ENCODE measurements around the gene SLC25A10.

The SLC25A10 gene

DNA sequence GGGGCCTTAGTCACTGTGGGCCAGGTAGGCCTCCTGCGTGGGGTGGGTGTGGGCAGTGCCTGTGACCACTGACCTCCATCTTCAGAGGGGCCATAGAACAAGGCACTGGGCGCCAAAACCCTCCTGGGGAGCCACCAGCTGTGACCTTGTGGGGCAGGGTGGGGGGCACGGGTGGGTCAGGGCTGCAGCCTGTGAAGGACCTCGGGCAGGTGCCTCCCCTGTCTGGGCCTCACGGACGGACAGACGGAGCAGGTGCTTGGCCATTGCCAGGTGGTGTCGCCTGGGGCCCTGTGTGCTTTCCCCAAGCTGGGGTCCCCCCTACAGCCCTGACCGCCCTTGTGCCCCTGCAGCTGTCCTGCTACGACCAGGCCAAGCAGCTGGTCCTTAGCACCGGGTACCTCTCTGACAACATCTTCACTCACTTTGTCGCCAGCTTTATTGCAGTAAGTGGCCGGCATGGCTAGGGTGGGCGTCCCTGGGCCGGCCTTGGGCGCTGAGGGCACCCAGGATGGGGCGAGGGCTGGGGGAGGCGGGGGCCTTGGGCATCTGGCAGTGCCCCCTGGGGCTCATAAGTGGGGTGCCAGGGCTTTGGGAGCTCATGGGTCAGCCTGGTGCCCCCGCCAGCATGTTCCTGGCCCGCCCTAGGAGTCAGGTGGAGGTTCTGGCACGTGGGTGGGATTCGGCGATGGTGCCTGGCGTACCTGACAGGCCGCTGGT, 5.1 kb downstream of the SLC25A10 start:
- TF ChIP-seq, protein P1, sequence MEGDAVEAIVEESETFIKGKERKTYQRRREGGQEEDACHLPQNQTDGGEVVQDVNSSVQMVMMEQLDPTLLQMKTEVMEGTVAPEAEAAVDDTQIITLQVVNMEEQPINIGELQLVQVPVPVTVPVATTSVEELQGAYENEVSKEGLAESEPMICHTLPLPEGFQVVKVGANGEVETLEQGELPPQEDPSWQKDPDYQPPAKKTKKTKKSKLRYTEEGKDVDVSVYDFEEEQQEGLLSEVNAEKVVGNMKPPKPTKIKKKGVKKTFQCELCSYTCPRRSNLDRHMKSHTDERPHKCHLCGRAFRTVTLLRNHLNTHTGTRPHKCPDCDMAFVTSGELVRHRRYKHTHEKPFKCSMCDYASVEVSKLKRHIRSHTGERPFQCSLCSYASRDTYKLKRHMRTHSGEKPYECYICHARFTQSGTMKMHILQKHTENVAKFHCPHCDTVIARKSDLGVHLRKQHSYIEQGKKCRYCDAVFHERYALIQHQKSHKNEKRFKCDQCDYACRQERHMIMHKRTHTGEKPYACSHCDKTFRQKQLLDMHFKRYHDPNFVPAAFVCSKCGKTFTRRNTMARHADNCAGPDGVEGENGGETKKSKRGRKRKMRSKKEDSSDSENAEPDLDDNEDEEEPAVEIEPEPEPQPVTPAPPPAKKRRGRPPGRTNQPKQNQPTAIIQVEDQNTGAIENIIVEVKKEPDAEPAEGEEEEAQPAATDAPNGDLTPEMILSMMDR (IDR thresholded peaks at IDR 0.05; ENCODE audit: insufficient read depth, low read length, missing control alignments), result no peak
- ChIA-PET POLR2A (no interaction called here), CTCF (no interaction called here)

DNA sequence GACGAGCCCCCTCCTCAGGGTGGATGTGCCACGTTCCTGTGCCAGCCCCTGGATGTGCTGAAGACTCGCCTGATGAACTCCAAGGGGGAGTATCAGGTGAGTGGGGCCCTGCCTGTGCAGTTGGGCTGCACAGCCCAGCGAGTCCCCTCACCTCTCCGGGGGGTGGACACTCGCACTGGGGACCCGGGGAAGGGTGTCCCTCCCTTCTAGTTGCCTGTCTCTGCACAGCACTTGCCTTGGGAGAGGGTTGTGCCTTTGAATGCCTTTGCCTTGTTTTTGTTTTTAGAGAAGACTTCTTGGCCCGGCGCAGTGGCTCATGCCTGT, 5.6 kb downstream of the SLC25A10 start:
- TF ChIP-seq, protein P1 (IDR thresholded peaks at IDR 0.05; ENCODE audit: insufficient read depth, low read length, missing control alignments), result no peak
- CTCF ChIA-PET, result no interaction called here
- H3K4me3 ChIP-seq (ENCODE audit: low read depth, low read length), result no peak overlapping the region
- POLR2A ChIA-PET, result no interaction called here
- no peak for DNase-seq (ENCODE audit: low read depth, low spot score)

More for the DNA sequence above, 5.1 kb downstream of the SLC25A10 start:
- no peak overlapping the region for H3K4me3 ChIP-seq (ENCODE audit: low read depth, low read length)
- no peak for DNase-seq (ENCODE audit: low read depth, low spot score)

DNA sequence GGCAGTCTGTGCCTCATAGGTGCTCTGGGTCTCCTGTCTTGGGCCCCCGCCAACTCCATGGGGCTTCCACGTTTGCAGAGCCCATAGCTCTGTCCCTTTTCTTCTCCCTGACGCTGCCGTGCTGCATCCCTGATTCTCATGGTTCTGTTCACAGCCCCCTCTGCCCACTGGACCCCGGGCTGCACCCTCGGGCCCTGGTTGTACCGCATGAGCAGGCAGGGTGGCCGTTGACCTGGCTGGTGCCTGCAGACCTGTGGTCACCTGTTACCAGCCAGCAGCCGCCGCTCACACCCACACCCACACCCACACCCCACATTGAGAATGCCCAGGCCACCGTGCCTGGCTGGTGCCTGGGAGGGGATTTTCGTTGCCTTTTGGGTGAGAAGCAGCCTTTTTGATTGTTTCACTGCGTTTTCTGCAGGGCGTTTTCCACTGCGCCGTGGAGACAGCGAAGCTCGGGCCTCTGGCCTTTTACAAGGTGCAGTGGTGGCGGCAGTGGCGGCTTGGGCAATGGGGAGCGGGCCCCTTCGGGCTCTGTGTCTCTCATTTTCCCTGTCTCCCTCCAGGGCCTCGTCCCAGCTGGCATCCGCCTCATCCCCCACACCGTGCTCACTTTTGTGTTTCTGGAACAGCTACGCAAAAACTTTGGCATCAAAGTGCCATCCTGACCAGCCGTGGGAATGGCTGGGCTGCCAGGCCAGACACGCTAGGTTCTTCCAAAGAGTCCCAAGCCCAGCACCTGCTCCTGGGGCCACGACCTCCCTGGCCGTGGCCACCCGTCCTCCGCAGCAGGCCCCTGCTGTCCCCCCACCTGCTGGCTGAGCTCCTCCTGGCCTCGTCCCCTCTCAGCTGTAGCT, 7.6 kb downstream of the SLC25A10 start:
- ChIA-PET POLR2A (no interaction called here), CTCF (no interaction called here)

DNA sequence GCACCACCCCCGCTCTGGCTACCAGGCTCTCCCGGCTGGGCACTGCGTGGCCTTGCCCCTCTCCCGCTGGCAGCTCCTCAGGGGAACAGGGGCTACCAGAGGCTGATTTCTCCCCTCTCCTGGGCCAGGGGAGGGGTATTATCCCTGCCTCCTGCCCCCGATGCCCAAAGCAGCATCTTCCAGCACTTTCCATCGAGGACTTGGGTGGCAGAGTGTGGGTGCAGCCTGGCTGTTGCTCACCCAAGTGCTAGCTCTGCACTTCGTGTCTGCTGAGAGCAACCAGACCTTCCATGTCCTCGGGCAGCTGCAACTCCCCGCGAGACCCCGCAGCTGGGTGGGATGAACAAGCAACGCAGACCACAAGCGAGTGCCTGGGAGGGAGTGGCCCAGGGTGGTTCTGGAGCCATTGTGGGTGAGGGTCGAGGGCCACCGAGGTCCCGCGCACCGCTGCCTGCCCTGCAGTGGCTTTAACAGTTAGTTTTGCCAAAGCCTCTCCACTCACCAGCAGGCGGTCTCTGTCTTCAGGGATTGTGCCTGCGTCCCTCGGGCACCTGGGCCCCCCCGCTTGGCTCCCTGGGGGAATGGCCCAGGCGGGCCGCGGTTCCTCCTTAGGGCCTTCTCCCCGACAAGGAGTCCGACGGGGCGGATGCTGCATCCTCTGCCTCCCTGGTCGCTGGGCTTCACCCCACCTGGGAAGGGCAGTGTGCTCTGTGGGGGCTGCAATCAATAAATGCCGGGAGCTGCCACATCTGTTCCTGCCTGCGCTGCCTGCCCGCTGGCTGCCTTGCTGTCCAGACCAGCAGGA, 8.4 kb downstream of the SLC25A10 start:
- H3K4me3 ChIP-seq (ENCODE audit: low read depth, low read length), result no peak overlapping the region
- DNase-seq (ENCODE audit: low read depth, low spot score), result no peak
- TF ChIP-seq, protein P1 (IDR thresholded peaks at IDR 0.05; ENCODE audit: insufficient read depth, low read length, missing control alignments), result no peak
- CTCF ChIA-PET, result interaction anchor here (1.0 kb wide), 1 partner anchor 14 kb away, joined by 3 read pairs; no protein-coding TSS in a partner anchor
- POLR2A ChIA-PET, result interaction anchor here (1.3 kb wide), 1 partner anchor 8 kb away, joined by 4 read pairs; no protein-coding TSS in a partner anchor

More for the DNA sequence above, 7.6 kb downstream of the SLC25A10 start:
- TF ChIP-seq, protein P1 (IDR thresholded peaks at IDR 0.05; ENCODE audit: insufficient read depth, low read length, missing control alignments), result no peak
- no peak overlapping the region for H3K4me3 ChIP-seq (ENCODE audit: low read depth, low read length)
- DNase-seq (ENCODE audit: low read depth, low spot score), result no peak

DNA sequence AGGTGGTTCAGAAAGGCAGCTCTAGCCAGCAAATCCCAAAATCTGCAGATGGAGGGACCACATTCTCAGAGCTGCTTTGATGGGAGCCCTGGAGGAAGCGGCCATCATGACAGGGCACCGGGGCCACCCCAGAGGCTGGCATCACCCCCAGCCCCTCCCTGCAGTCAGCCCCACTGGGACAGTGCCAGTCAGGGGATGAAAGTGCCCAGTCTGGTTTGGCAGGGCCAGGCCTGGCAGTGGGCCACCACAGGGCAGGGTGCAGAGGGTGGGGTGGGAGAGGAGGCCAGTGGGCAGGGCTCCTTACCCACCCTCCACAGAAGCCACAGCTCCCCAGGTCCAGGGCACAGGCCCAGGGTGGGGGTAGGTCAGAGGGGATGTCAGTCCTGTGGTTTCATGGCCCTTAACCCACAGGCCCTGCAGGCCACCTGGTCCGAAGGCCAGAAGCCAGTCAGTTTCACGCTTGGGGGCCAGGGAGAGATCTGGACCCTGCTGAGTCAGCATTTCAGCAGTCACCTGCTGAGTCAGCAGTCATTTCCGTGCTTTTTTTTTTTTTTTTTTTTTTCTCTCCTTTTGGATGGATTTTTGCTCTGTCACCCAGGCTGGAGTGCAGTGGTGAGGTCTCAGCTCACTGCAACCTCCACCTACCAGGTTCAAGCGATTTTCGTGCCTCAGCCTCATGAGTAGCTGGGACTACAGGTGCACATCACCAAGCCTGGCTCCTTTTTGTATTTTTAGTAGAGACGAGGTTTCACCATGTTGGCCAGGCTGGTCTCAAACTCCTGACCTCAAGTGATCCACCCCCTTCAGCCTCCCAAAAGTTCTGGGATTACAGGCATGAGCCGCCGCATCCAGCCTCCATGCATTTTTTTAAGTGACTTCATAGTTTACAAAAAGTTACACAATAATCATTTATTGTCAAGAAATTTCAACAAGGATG, 10.4 kb downstream of the SLC25A10 start:
- no peak overlapping the region for H3K4me3 ChIP-seq (ENCODE audit: low read depth, low read length)
- DNase-seq (ENCODE audit: low read depth, low spot score), result no peak
- ChIA-PET CTCF (interaction anchor here (0.8 to 1.7 kb wide), 4 partner anchors 8 to 14 kb away, joined by 3 to 5 read pairs (median 4); no protein-coding TSS in a partner anchor), POLR2A (interaction anchor here (1.3 kb wide), 1 partner anchor 10 kb away, joined by 4 read pairs; no protein-coding TSS in a partner anchor)
- TF ChIP-seq, protein P1 (IDR thresholded peaks at IDR 0.05; ENCODE audit: insufficient read depth, low read length, missing control alignments), result no peak
